Spleen (tissue), 11 donors: ENCODE results near the gene CGNL1. TPM values are rescaled to one million over a fixed set of nuclear protein-coding genes. Genes with fewer than 3 reads are reported as not detected.

ENCODE experiments used
- DNase-seq: peaks from one replicate; pipeline ENCODE4 v3.0.0-alpha.2; 2020
- H3K27ac ChIP-seq, 8 donors: fragments of 200-600 bp; sonication (generic) in 7 of 8; 1 replicate in 4 of 8; 2 replicates in 4 of 8; pipeline versions ENCODE4 v1.5.0 to v1.8.0; 2016 to 2021; ENCODE audit warnings: inconsistent platforms in 4 of 8, mild to moderate bottlenecking in 4 of 8, moderate library complexity in 1 of 8
- H3K27me3 ChIP-seq, 7 donors: fragments of 200-600 bp; sonication (generic) in 6 of 7; replicated peaks in 1 of 7; 1 replicate in 4 of 7; 2 replicates in 3 of 7; pipeline versions ENCODE4 v1.5.0 to v1.8.0; 2016 to 2021; ENCODE audit warnings: inconsistent platforms in 3 of 7, mild to moderate bottlenecking in 1 of 7
- H3K36me3 ChIP-seq, 6 donors: fragments of 200-600 bp; sonication (generic) in 5 of 6; 1 replicate in 4 of 6; 2 replicates in 2 of 6; pipeline versions ENCODE4 v1.5.0 to v1.8.0; 2016 to 2021; ENCODE audit warnings: inconsistent platforms in 2 of 6
- H3K4me1 ChIP-seq, 6 donors: fragments of 200-600 bp; sonication (generic) in 5 of 6; 1 replicate in 3 of 6; 2 replicates in 3 of 6; pipeline versions ENCODE4 v1.5.0 to v1.8.0; 2016 to 2021; ENCODE audit warnings: inconsistent platforms in 3 of 6
- H3K4me3 ChIP-seq, 8 donors: fragments of 200-600 bp; sonication (generic) in 7 of 8; 1 replicate in 4 of 8; 2 replicates in 4 of 8; pipeline versions ENCODE4 v1.5.0 to v1.8.0; 2016 to 2021; ENCODE audit warnings: inconsistent platforms in 4 of 8, mild to moderate bottlenecking in 4 of 8, moderate library complexity in 2 of 8
- H3K9me3 ChIP-seq, 8 donors: fragments of 200-600 bp; sonication (generic) in 7 of 8; 1 replicate in 4 of 8; 2 replicates in 4 of 8; pipeline versions ENCODE4 v1.5.0 to v1.8.0; 2016 to 2021; ENCODE audit warnings: inconsistent platforms in 4 of 8
- POLR2A ChIP-seq, 3 donors: fragments of 450-650 bp; IDR thresholded peaks; one replicate each; pipeline ENCODE4 v1.5.1; 2017; ENCODE audit warnings: antibody characterized with exemption in 3 of 3, mild to moderate bottlenecking in 1 of 3
- POLR2AphosphoS5 ChIP-seq, 3 donors: sonication (generic); formaldehyde crosslinking; IDR thresholded peaks; one replicate each; pipeline ENCODE4 v1.5.1; 2017; ENCODE audit warnings: antibody characterized with exemption in 3 of 3
- WGBS, 5 donors: extraction: QIAGEN DNeasy Blood & Tissue Kit in 3 of 5; methylation state at CpG; one replicate each; pipeline versions ENCODE4 v1.1.5 to v1.1.7; 2013 to 2018; 5-methylcytosine and 5-hydroxymethylcytosine counted together
- intact Hi-C: fragments of 100-400 bp; cut with DNase I; formaldehyde crosslinking; loops from one replicate; pipeline ENCODE4 v1.15.0; 2023; ENCODE audit warnings: low total_unique reads
- polyA plus RNA-seq, 3 donors: library from polyadenylated mRNA; stranded (reverse); fragments of 200-250 nt; gene quantifications; one replicate each; pipeline ENCODE4 v1.2.1, GENCODE V29; 2013
- total RNA-seq, 7 donors: library from RNA; depleted of rRNA in 3 of 7; stranded (reverse); fragments of >200 nt in 3 of 7; fragmentation: NEBNext Ultra II Directional in 4 of 7; extraction: Animal tissue kit (Norgen Biotek cat#: 25700) in 4 of 7; gene quantifications; one replicate each; pipeline versions ENCODE4 v1.1.0 to v1.2.1, GENCODE V29; 2016 to 2021
- TF ChIP-seq, protein P1 (sequence below), 11 experiments: fragments of 200-600 bp in 7 of 11; fragments of 450-650 bp in 4 of 11; sonication (generic) in 4 of 11; IDR thresholded peaks in 8 of 11; conservative IDR thresholded peaks in 3 of 11; 1 replicate in 7 of 11; 2 replicates in 4 of 11; pipeline versions ENCODE4 v1.4.0 to v1.8.0; 2016 to 2021; ENCODE audit warnings: antibody characterized with exemption in 11 of 11, inconsistent platforms in 4 of 11, mild to moderate bottlenecking in 1 of 11
- donor health status: healthy with polysubstance abuse.
- donor health status: DM: no; HTN: no; CAD: no; lungs with moderate emphysema.
- donor health status: DM: no; HTN: no; CAD: no.
- donor health status: Bipolar disorder and iron deficiency.
- donor health status: healthy.
- donor health status: DM: no; HTN: no; CAD: no.
- donor health status: DM: yes; HTN: yes; CAD: no.

The CGNL1 gene
- total and polyA plus RNA-seq, 10 donors = 0.07 to 0.73 (median 0.36) TPM

DNA sequence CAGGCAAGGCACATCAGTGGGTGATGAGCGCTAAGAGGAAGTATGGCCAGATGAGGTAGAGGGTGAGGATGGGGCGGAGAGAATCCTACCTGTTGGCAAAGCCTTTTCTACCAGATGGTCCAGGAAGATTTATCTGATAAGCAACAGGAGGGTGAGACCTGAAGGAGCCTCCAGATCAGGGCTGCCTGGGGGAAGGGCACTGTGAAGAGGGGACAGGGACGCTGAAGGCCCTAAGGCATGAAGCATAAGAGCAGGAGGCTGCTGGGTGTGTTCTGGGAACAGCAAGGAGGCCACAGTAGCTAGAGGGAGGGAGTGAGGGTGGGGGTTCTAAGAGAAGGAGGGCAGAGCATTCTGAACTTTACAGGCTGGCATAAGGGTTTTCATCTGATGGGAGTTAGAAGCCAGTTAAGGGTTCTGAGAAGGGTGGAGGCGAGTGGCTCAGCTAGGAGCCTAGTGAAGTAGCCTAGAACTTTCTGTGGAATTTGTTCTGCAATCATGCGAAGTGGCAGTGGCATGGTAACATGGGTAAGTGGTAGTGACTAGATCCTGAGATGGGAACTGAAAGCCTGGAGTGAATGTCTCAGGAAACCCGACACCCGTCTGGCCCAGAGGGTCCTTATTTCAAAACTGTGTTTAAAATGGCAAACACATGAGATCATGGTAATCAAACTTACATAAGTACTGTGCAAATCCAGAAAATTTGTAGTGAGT, 29.9 kb downstream of the CGNL1 start:
- WGBS, 5 donors = 66 to 83% (median 78%) methylated on average over 7 of the region's 7 CpGs
- TF ChIP-seq, protein P1, sequence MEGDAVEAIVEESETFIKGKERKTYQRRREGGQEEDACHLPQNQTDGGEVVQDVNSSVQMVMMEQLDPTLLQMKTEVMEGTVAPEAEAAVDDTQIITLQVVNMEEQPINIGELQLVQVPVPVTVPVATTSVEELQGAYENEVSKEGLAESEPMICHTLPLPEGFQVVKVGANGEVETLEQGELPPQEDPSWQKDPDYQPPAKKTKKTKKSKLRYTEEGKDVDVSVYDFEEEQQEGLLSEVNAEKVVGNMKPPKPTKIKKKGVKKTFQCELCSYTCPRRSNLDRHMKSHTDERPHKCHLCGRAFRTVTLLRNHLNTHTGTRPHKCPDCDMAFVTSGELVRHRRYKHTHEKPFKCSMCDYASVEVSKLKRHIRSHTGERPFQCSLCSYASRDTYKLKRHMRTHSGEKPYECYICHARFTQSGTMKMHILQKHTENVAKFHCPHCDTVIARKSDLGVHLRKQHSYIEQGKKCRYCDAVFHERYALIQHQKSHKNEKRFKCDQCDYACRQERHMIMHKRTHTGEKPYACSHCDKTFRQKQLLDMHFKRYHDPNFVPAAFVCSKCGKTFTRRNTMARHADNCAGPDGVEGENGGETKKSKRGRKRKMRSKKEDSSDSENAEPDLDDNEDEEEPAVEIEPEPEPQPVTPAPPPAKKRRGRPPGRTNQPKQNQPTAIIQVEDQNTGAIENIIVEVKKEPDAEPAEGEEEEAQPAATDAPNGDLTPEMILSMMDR (IDR thresholded peaks at IDR 0.05 in 8 of 11, conservative IDR thresholded peaks at IDR 0.05 in 3 of 11) = no peak
- no peak for TF ChIP-seq POLR2AphosphoS5 (IDR thresholded peaks at IDR 0.05)
- TF ChIP-seq POLR2A (IDR thresholded peaks at IDR 0.05) = no peak
- no peak for DNase-seq

DNA sequence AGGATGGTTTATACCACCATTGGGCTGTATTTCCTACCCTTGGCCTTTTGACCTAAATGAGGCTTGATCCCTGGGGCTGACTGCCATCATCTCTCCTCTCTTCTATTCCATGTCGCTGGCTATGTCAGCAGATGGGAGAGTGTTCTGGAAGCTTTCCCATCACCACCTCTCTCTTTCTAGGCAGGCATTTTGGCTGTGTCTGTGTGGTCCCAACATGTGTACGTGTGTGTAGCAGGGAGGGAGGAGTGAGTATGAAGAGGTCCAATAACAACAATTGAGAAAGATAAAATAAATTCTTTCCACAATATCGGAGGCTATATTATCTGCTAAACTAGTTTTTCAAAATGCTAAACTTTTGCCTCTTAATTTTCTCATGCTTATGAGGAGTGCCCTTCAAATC, 34.1 kb downstream of the CGNL1 start:
- no peak for DNase-seq
- Histone ChIP-seq H3K4me1 (no peaks in the 10 kb centered on the region), H3K9me3 (no peaks in the 10 kb centered on the region), H3K27ac (no peak overlapping the region), H3K36me3 (no peaks in the 10 kb centered on the region), H3K27me3 (no peaks in the 10 kb centered on the region), H3K4me3 (no peak overlapping the region)
- 29 to 66% (median 52%) methylated on average over 3 of the region's 3 CpGs for WGBS, 5 donors
- intact Hi-C loops = no loop called here
- TF ChIP-seq POLR2A (IDR thresholded peaks at IDR 0.05) (no peak), POLR2AphosphoS5 (IDR thresholded peaks at IDR 0.05) (no peak)
- TF ChIP-seq, protein P1 (IDR thresholded peaks at IDR 0.05 in 8 of 11, conservative IDR thresholded peaks at IDR 0.05 in 3 of 11) = no peak

More for the DNA sequence above, 29.9 kb downstream of the CGNL1 start:
- no peak overlapping the region for H3K4me3 ChIP-seq
- peaks cover 0 to 10% (median 0%) of the 10 kb centered on the region in 7 donors for H3K27me3 ChIP-seq
- H3K36me3 ChIP-seq = no peaks in the 10 kb centered on the region
- no peaks in the 10 kb centered on the region for H3K9me3 ChIP-seq
- H3K4me1 ChIP-seq = no peaks in the 10 kb centered on the region
- intact Hi-C loops = no loop called here
- H3K27ac ChIP-seq = no peak overlapping the region

DNA sequence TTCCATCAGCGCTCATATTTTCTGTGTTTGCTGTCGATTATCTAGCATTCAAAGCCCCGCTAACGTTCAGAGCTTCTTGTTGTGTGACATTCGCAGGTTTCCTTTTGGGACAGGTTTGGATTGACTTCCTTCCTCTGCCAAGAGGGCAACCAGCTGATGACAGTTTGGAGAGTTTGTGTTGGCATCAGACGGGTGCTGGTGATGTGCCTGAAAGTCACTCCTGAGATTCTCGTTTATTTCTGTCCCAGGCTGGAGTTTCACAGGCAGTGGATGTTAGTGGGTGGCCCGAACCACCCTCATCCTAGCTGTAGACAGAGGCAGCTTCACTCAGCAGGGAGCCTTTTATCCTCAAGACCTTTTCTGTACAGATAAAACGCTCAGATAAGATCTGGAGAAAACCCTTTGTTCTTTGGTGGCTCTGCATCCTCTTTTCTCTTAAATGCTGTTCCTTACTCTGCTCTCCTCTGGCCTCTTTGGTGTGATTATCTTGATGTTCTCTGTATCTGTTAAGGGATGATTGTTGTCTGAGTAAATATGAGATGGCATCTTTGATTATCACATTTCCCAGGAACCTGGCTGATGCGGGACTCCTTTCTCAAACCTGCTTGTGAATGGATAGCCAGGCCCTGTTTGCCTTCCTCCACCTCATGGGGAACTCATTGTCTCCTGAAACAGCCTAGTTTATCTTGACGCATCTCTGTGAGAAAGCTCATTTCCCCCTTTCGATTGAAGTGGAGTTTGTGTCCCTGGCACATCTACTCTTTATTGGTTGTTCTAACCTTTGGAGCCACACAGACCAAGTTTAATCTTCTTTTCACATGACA, 35.9 kb downstream of the CGNL1 start:
- Histone ChIP-seq H3K4me1 (no peaks in the 10 kb centered on the region), H3K27ac (no peak overlapping the region), H3K36me3 (no peaks in the 10 kb centered on the region), H3K27me3 (no peaks in the 10 kb centered on the region), H3K9me3 (no peaks in the 10 kb centered on the region), H3K4me3 (no peak overlapping the region)
- TF ChIP-seq, protein P1 (IDR thresholded peaks at IDR 0.05 in 8 of 11, conservative IDR thresholded peaks at IDR 0.05 in 3 of 11) = no peak
- intact Hi-C loops = no loop called here
- 77 to 83% (median 79%) methylated on average over 12 of the region's 12 CpGs for WGBS, 5 donors
- no peak for DNase-seq

DNA sequence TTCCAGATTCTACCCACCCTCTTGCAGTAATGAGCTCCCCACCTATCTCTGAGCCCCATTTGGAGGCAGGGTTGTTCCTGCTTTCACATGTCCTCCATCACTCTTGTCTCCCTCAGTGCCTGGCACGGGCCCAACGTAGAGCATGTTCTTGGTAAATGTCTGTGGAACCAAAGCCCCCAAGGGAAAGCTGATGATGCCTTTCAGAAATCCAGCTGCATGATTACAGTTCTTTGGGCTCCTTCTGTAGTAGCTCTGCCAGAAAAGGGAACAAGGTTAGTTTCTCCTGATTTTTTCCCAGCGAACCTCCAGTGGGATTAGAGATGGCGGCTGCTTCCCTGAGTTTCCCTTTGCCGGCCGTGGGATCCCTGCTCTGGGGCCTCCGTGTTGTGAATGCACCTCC, 39.3 kb downstream of the CGNL1 start:
- intact Hi-C loops = no loop called here
- Histone ChIP-seq H3K4me3 (no peak overlapping the region), H3K36me3 (no peaks in the 10 kb centered on the region), H3K27ac (no peak overlapping the region), H3K4me1 (no peaks in the 10 kb centered on the region), H3K9me3 (no peaks in the 10 kb centered on the region), H3K27me3 (no peaks in the 10 kb centered on the region)
- DNase-seq = no peak
- TF ChIP-seq, protein P1 (IDR thresholded peaks at IDR 0.05 in 8 of 11, conservative IDR thresholded peaks at IDR 0.05 in 3 of 11) = no peak
- TF ChIP-seq POLR2AphosphoS5 (IDR thresholded peaks at IDR 0.05) = no peak
- no peak for TF ChIP-seq POLR2A (IDR thresholded peaks at IDR 0.05)
- WGBS, 5 donors = 79 to 91% (median 86%) methylated on average over 7 of the region's 7 CpGs
